Esophagus muscularis mucosa (tissue), 3 donors: Measurements from ENCODE around the gene MGAT4A.

Source experiments
- CTCF ChIP-seq, 3 experiments: fragments of 200-600 bp in 2 of 3; fragments of 450-650 bp in 1 of 3; sonication (generic) in 2 of 3; IDR thresholded peaks; one replicate each; pipeline ENCODE4 v1.5.1; 2017 to 2019; ENCODE audit warnings: antibody characterized with exemption in 3 of 3, mild to moderate bottlenecking in 2 of 3, moderate library complexity in 1 of 3
- POLR2A ChIP-seq: fragments of 450-650 bp; IDR thresholded peaks from one replicate; pipeline ENCODE4 v1.6.1; 2017; ENCODE audit warnings: antibody characterized with exemption, moderate library complexity, mild to moderate bottlenecking, low read depth

DNA sequence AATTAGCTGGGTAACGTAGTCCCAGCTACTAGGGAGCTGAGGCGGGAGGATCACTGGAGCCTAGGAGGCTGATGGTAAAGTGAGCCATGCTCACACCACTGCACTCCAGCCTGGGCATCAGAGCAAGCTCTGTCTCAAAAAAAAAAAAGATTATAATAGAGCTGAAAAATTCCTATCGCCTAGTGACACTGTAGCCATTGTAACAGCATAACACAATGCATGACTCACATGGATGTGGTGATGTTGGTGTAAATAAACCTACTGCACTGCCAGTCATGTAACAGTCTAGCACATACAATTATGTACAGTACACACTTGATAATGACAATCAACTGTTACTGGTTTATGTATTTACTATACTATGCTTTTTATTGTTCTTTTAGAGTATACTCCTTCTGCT, 39.6 kb downstream of the MGAT4A start:
- TF ChIP-seq POLR2A = no peak
- no peak for TF ChIP-seq CTCF (IDR thresholded peaks at IDR 0.05)
